ENCODE results near the gene RADIL.
A peak's percentile ranks its signal among the peaks of the same experiment; 100 is the strongest.

Gene RADIL

GRCh38 chr7:4808565-4808964 is 75.0 kb downstream of the RADIL start:
- Histone ChIP-seq H3K9me3 (ENCODE audit: control insufficient read depth, insufficient read depth, low read depth, low read length) (no peaks in the 10 kb centered on the region), H3K27ac (ENCODE audit: extremely low read depth, low read depth, low read length) (no peak overlapping the region), H3K4me1 (ENCODE audit: control insufficient read depth, insufficient read depth, low read length) (no peaks in the 10 kb centered on the region), H3K4me3 (ENCODE audit: low read depth, low read length) (no peak overlapping the region), H3K36me3 (ENCODE audit: control insufficient read depth in 2 of 2, insufficient read depth in 1 of 2, low read length in 2 of 2) (no peaks in the 10 kb centered on the region; a peak in 1 of 3 replicates)
- ChIA-PET POLR2A (no interaction called here), CTCF (no interaction called here)
- TF ChIP-seq, protein P1, sequence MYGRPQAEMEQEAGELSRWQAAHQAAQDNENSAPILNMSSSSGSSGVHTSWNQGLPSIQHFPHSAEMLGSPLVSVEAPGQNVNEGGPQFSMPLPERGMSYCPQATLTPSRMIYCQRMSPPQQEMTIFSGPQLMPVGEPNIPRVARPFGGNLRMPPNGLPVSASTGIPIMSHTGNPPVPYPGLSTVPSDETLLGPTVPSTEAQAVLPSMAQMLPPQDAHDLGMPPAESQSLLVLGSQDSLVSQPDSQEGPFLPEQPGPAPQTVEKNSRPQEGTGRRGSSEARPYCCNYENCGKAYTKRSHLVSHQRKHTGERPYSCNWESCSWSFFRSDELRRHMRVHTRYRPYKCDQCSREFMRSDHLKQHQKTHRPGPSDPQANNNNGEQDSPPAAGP (tag by site-specific recombination; IDR thresholded peaks at IDR 0.05) = no peak
- TF ChIP-seq ZNF184 (tag by site-specific recombination; IDR thresholded peaks at IDR 0.05) = no peak
- TF ChIP-seq ZNF341 (tag by site-specific recombination; IDR thresholded peaks at IDR 0.05; ENCODE audit: low read depth) = no peak

GRCh38 chr7:4808026-4808425 is 75.5 kb downstream of the RADIL start:
- Histone ChIP-seq H3K36me3 (ENCODE audit: control insufficient read depth in 2 of 2, insufficient read depth in 1 of 2, low read length in 2 of 2) (no peaks in the 10 kb centered on the region; a peak in 1 of 3 replicates), H3K9me3 (ENCODE audit: control insufficient read depth, insufficient read depth, low read depth, low read length) (no peaks in the 10 kb centered on the region), H3K27ac (ENCODE audit: extremely low read depth, low read depth, low read length) (no peak overlapping the region), H3K4me1 (ENCODE audit: control insufficient read depth, insufficient read depth, low read length) (no peaks in the 10 kb centered on the region), H3K4me3 (ENCODE audit: low read depth, low read length) (no peak overlapping the region)
- TF ChIP-seq KLF7 (tag by site-specific recombination; IDR thresholded peaks at IDR 0.05; ENCODE audit: borderline replicate concordance) (no peak), TCF7L2 (IDR thresholded peaks at IDR 0.05; ENCODE audit: borderline replicate concordance, low read depth, low read length) (no peak), GLI4 (tag by site-specific recombination; IDR thresholded peaks at IDR 0.05) (no peak), ZNF791 (tag by site-specific recombination; IDR thresholded peaks at IDR 0.05) (no peak)
- ChIA-PET CTCF (no interaction called here), POLR2A (no interaction called here)

DNA sequence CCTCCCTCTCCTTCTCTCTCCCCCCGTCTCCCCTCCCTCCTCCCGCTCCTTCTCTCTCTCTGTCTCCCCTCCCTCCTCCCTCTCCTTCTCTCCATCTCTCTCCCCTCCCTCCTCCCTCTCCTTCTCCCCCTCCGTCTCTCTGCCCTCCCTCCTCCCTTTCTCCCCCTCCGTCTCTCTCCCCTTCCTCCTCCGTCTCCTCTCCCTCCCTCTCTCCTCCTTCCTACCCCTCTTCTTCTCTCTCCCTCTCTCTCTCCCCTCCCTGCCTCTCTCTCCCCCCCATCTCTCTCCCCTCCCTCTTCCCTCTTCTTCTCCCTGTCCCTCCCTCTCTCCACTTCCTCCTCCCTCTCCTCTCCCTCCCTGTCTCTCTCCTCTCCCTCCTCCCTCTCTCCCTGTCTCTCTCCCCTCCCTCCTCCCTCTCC is 75.9 kb downstream of the RADIL start:
- CTCF ChIA-PET = no interaction called here
- H3K36me3 ChIP-seq (ENCODE audit: control insufficient read depth in 2 of 2, insufficient read depth in 1 of 2, low read length in 2 of 2) = no peaks in the 10 kb centered on the region; a peak in 1 of 3 replicates
- POLR2A ChIA-PET = no interaction called here
- TF ChIP-seq PRDM6 (tag by site-specific recombination; IDR thresholded peaks at IDR 0.05) (no peak), ZNF335 (tag by site-specific recombination; conservative IDR thresholded peaks at IDR 0.05) (no peak), ZBTB7A (tag by site-specific recombination; IDR thresholded peaks at IDR 0.05; ENCODE audit: low read depth) (no peak), ZNF266 (tag by site-specific recombination; IDR thresholded peaks at IDR 0.05; ENCODE audit: low read depth) (no peak), ZNF610 (tag by site-specific recombination; IDR thresholded peaks at IDR 0.05; ENCODE audit: borderline replicate concordance) (no peak), ZNF169 (tag by site-specific recombination; IDR thresholded peaks at IDR 0.05) (0 out of 2 replicates have a peak, but pooled peaks have one; percentile 39), ZNF155 (tag by site-specific recombination; IDR thresholded peaks at IDR 0.05) (no peak), ZNF792 (tag by site-specific recombination; IDR thresholded peaks at IDR 0.05) (no peak), ZNF585B (tag by site-specific recombination; IDR thresholded peaks at IDR 0.05) (no peak), ZSCAN18 (tag by site-specific recombination; IDR thresholded peaks at IDR 0.05) (no peak), ZNF48 (tag by site-specific recombination; IDR thresholded peaks at IDR 0.05) (no peak), HOXD13 (CRISPR knock-in tag; IDR thresholded peaks at IDR 0.05; ENCODE audit: borderline replicate concordance) (no peak), ZNF391 (tag by site-specific recombination; IDR thresholded peaks at IDR 0.05; ENCODE audit: borderline replicate concordance, low read depth) (no peak), ZNF660 (tag by site-specific recombination; IDR thresholded peaks at IDR 0.05) (no peak), ZNF473 (tag by site-specific recombination; IDR thresholded peaks at IDR 0.05) (no peak), GLI4 (tag by site-specific recombination; IDR thresholded peaks at IDR 0.05) (no peak), WT1 (tag by site-specific recombination; IDR thresholded peaks at IDR 0.05) (peak; percentile 68; the same call in 1 of the 2 replicates), ZNF423 (tag by site-specific recombination; IDR thresholded peaks at IDR 0.05) (no peak), ZNF664 (tag by site-specific recombination; IDR thresholded peaks at IDR 0.05) (no peak), ZNF184 (tag by site-specific recombination; IDR thresholded peaks at IDR 0.05) (no peak)
- TF ChIP-seq, protein P2, sequence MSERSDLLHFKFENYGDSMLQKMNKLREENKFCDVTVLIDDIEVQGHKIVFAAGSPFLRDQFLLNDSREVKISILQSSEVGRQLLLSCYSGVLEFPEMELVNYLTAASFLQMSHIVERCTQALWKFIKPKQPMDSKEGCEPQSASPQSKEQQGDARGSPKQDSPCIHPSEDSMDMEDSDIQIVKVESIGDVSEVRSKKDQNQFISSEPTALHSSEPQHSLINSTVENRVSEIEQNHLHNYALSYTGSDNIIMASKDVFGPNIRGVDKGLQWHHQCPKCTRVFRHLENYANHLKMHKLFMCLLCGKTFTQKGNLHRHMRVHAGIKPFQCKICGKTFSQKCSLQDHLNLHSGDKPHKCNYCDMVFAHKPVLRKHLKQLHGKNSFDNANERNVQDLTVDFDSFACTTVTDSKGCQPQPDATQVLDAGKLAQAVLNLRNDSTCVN (tag by site-specific recombination; optimal IDR thresholded peaks at IDR 0.05) = no peak
- TF ChIP-seq, protein P1 (tag by site-specific recombination; IDR thresholded peaks at IDR 0.05) = peak; percentile 63; the same call in 1 of the 2 replicates

More for the DNA sequence above, 75.9 kb downstream of the RADIL start:
- H3K4me1 ChIP-seq (ENCODE audit: control insufficient read depth, insufficient read depth, low read length) = no peaks in the 10 kb centered on the region
- no peaks in the 10 kb centered on the region for H3K9me3 ChIP-seq (ENCODE audit: control insufficient read depth, insufficient read depth, low read depth, low read length)
- no peak overlapping the region for H3K4me3 ChIP-seq (ENCODE audit: low read depth, low read length)
- H3K27ac ChIP-seq (ENCODE audit: extremely low read depth, low read depth, low read length) = no peak overlapping the region
